Renal cortex interstitium (tissue), 11 donors: ENCODE data around the gene TSHZ3. TPM values are rescaled to one million over a fixed set of nuclear protein-coding genes. Genes with fewer than 3 reads are reported as not detected.

Source experiments
- DNase-seq, 11 donors: peaks; one replicate each; pipeline ENCODE4 v3.0.0-alpha.2; 2013; ENCODE audit warnings: low read depth in 9 of 11, low spot score in 4 of 11; ENCODE audit errors: extremely low read depth in 1 of 11
- polyA plus RNA-seq, 3 donors: library from polyadenylated mRNA; unstranded; fragments of 120-200 nt; gene quantifications; one replicate each; pipeline ENCODE4 v1.2.1, GENCODE V29; 2013; ENCODE audit not compliant: insufficient read length in 3 of 3

The TSHZ3 gene
- polyA plus RNA-seq, 3 donors, result 10.0 to 12.6 (median 11.8) TPM

GRCh38 chr19:31231237-31231636 lies 118.0 kb downstream of the TSHZ3 start:
- no peak for DNase-seq

GRCh38 chr19:31226151-31226935 lies 122.9 kb downstream of the TSHZ3 start:
- no peak for DNase-seq
